Measurements from ENCODE around the gene FBXO27.

Gene FBXO27

DNA sequence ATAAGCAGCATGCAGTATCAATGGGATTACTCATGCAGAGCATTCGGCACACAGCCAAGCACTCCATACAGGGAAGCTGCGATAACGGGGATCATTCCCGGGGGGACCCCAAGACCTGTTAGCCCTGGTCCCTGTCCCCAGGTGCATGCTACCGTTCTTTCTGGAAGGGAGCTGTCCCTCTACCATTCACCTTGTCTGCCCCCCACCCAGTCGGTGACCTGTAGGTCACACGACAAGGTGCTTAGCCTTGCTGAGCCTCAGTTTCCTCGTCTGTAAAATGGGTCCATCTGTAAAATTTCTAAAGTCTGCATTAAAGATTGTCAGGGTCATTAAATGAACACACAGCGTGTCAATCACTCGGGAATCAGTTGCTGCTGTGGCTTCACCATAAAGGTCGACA, 45.0 kb upstream of the FBXO27 start:
- no peak overlapping the region for H3K9ac ChIP-seq (ENCODE audit: low read depth, low read length, poor library complexity, severe bottlenecking)
- H3K27me3 ChIP-seq (ENCODE audit: insufficient read depth, low read length, poor library complexity, severe bottlenecking) = no peaks in the 10 kb centered on the region
- TF ChIP-seq EZH2phosphoT487 (IDR thresholded peaks at IDR 0.05; ENCODE audit: borderline replicate concordance) = no peak
- TF ChIP-seq, protein P1, sequence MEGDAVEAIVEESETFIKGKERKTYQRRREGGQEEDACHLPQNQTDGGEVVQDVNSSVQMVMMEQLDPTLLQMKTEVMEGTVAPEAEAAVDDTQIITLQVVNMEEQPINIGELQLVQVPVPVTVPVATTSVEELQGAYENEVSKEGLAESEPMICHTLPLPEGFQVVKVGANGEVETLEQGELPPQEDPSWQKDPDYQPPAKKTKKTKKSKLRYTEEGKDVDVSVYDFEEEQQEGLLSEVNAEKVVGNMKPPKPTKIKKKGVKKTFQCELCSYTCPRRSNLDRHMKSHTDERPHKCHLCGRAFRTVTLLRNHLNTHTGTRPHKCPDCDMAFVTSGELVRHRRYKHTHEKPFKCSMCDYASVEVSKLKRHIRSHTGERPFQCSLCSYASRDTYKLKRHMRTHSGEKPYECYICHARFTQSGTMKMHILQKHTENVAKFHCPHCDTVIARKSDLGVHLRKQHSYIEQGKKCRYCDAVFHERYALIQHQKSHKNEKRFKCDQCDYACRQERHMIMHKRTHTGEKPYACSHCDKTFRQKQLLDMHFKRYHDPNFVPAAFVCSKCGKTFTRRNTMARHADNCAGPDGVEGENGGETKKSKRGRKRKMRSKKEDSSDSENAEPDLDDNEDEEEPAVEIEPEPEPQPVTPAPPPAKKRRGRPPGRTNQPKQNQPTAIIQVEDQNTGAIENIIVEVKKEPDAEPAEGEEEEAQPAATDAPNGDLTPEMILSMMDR (conservative IDR thresholded peaks at IDR 0.05; ENCODE audit: low read length) = no peak
- H4K20me1 ChIP-seq (ENCODE audit: insufficient read depth, low read length, poor library complexity, severe bottlenecking) = no peaks in the 10 kb centered on the region
- peaks cover 17% of the 10 kb centered on the region for H3K4me1 ChIP-seq (ENCODE audit: insufficient read depth, low read length, poor library complexity, severe bottlenecking)
- H3K9me3 ChIP-seq (ENCODE audit: insufficient read depth, low read depth, low read length) = no peaks in the 10 kb centered on the region
- no peaks in the 10 kb centered on the region for H3K36me3 ChIP-seq (ENCODE audit: insufficient read depth, low read length)
- H3K4me3 ChIP-seq (ENCODE audit: low read length, poor library complexity, severe bottlenecking) = no peak overlapping the region
- H3F3A ChIP-seq (ENCODE audit: low read depth) = no peaks in the 10 kb centered on the region
- no peaks in the 10 kb centered on the region for H3K9me2 ChIP-seq (replicated peaks; ENCODE audit: low read depth, low read length)
- H2AFZ ChIP-seq (ENCODE audit: low read length) = no peak overlapping the region
- H3K4me2 ChIP-seq (ENCODE audit: low read depth, low read length, poor library complexity, severe bottlenecking) = no peak overlapping the region
- H3K79me2 ChIP-seq (ENCODE audit: insufficient read depth, low read length) = no peaks in the 10 kb centered on the region

DNA sequence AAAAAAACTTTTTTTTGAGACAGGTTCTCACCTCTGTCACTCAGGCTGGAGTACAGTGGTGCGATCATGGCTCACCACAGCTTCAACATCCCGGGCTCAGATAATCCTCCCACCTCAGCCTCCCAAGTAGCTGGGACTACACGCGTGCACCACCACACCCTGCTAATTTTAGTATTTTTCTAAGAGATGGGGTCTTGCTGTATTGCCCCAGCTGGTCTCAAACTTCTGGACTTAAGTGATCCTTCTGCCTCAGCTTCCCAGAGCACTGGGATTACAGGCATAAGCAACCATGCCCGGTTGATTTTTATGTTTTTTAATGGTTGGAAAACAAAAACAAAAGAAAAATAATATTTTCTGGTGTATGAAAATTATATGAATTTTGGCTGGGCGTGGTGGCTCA, 42.6 kb upstream of the FBXO27 start:
- H3F3A ChIP-seq (ENCODE audit: low read depth) = no peaks in the 10 kb centered on the region
- no peak overlapping the region for H3K9ac ChIP-seq (ENCODE audit: low read depth, low read length, poor library complexity, severe bottlenecking)
- no peak overlapping the region for H2AFZ ChIP-seq (ENCODE audit: low read length)
- no peak overlapping the region for H3K4me3 ChIP-seq (ENCODE audit: low read length, poor library complexity, severe bottlenecking)
- TF ChIP-seq, protein P1 (conservative IDR thresholded peaks at IDR 0.05; ENCODE audit: low read length) = no peak
- no peak for TF ChIP-seq EZH2phosphoT487 (IDR thresholded peaks at IDR 0.05; ENCODE audit: borderline replicate concordance)
- H3K4me1 ChIP-seq (ENCODE audit: insufficient read depth, low read length, poor library complexity, severe bottlenecking) = peaks cover 17% of the 10 kb centered on the region
- H3K9me3 ChIP-seq (ENCODE audit: insufficient read depth, low read depth, low read length) = no peaks in the 10 kb centered on the region
- no peak overlapping the region for H3K4me2 ChIP-seq (ENCODE audit: low read depth, low read length, poor library complexity, severe bottlenecking)
- H3K79me2 ChIP-seq (ENCODE audit: insufficient read depth, low read length) = no peaks in the 10 kb centered on the region
- no peaks in the 10 kb centered on the region for H3K36me3 ChIP-seq (ENCODE audit: insufficient read depth, low read length)
- no peaks in the 10 kb centered on the region for H4K20me1 ChIP-seq (ENCODE audit: insufficient read depth, low read length, poor library complexity, severe bottlenecking)
- no peaks in the 10 kb centered on the region for H3K9me2 ChIP-seq (replicated peaks; ENCODE audit: low read depth, low read length)
- no peaks in the 10 kb centered on the region for H3K27me3 ChIP-seq (ENCODE audit: insufficient read depth, low read length, poor library complexity, severe bottlenecking)

DNA sequence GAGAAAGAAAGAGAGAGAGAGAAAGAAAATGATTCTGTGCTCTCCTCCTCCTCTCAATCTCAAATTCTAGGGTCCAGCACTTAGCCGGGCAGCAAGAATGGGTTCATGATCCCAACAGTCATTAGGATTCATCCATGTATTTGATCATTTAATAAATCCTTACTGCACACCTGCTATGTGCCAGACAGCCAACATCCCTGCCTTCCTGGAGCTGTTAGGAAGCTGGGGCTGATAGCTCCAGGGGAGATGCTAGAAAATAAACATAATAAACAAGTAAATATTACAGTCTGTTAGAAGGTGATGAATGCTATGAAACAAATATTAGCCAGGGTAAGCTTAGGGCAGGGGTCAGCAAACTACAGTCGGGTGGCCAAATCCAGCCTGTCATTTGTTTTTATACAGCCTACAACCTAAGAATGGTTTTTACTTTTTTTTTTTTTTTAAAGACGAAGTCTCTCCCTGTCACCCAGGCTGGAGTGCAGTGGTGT, 41.9 kb upstream of the FBXO27 start:
- H3K4me2 ChIP-seq (ENCODE audit: low read depth, low read length, poor library complexity, severe bottlenecking) = peak overlapping the region; percentile 69
- H3K9ac ChIP-seq (ENCODE audit: low read depth, low read length, poor library complexity, severe bottlenecking) = peak overlapping the region; percentile 42
- H2AFZ ChIP-seq (ENCODE audit: low read length) = peak overlapping the region; percentile 21
- H3K79me2 ChIP-seq (ENCODE audit: insufficient read depth, low read length) = no peaks in the 10 kb centered on the region
- no peaks in the 10 kb centered on the region for H3K27me3 ChIP-seq (ENCODE audit: insufficient read depth, low read length, poor library complexity, severe bottlenecking)
- H4K20me1 ChIP-seq (ENCODE audit: insufficient read depth, low read length, poor library complexity, severe bottlenecking) = no peaks in the 10 kb centered on the region
- H3K9me2 ChIP-seq (replicated peaks; ENCODE audit: low read depth, low read length) = no peaks in the 10 kb centered on the region
- no peaks in the 10 kb centered on the region for H3F3A ChIP-seq (ENCODE audit: low read depth)
- no peaks in the 10 kb centered on the region for H3K36me3 ChIP-seq (ENCODE audit: insufficient read depth, low read length)
- H3K4me1 ChIP-seq (ENCODE audit: insufficient read depth, low read length, poor library complexity, severe bottlenecking) = peaks cover 17% of the 10 kb centered on the region
- H3K4me3 ChIP-seq (ENCODE audit: low read length, poor library complexity, severe bottlenecking) = peak overlapping the region; percentile 60
- TF ChIP-seq, protein P1 (conservative IDR thresholded peaks at IDR 0.05; ENCODE audit: low read length) = no peak
- no peak for TF ChIP-seq EZH2phosphoT487 (IDR thresholded peaks at IDR 0.05; ENCODE audit: borderline replicate concordance)
- no peaks in the 10 kb centered on the region for H3K9me3 ChIP-seq (ENCODE audit: insufficient read depth, low read depth, low read length)

All from Loucy (cell line).